ENCODE measurements around the gene ZNF638.
"Not testable (repeated sequence)": the region's sequence is repeated elsewhere in the genome, so short reads cannot be mapped to it uniquely, and the experiment has no call there.

GRCh38 chr2:71445142-71445541 is 113.6 kb downstream of the ZNF638 start:
- not testable (repeated sequence) for TF ChIP-seq CTCF (conservative IDR thresholded peaks at IDR 0.05; ENCODE audit: low read length); EZH2phosphoT487 (IDR thresholded peaks at IDR 0.05; ENCODE audit: borderline replicate concordance)

Measured in Loucy (cell line).